Upper lobe of left lung (tissue), 4 donors: Measurements from ENCODE around the gene FZD7.
A peak's percentile ranks its signal among the peaks of the same experiment; 100 is the strongest.

Experiments used
- POLR2A ChIP-seq, 4 donors: fragments of 450-650 bp; IDR thresholded peaks; one replicate each; pipeline ENCODE4 v1.5.1; 2016 to 2017; ENCODE audit warnings: antibody characterized with exemption in 4 of 4, mild to moderate bottlenecking in 2 of 4
- TF ChIP-seq, protein P1 (sequence below), 6 experiments: fragments of 450-650 bp in 4 of 6; fragments of 200-600 bp in 2 of 6; sonication (generic) in 2 of 6; IDR thresholded peaks; one replicate each; pipeline ENCODE4 v1.5.1; 2016 to 2019; ENCODE audit warnings: antibody characterized with exemption in 6 of 6

DNA sequence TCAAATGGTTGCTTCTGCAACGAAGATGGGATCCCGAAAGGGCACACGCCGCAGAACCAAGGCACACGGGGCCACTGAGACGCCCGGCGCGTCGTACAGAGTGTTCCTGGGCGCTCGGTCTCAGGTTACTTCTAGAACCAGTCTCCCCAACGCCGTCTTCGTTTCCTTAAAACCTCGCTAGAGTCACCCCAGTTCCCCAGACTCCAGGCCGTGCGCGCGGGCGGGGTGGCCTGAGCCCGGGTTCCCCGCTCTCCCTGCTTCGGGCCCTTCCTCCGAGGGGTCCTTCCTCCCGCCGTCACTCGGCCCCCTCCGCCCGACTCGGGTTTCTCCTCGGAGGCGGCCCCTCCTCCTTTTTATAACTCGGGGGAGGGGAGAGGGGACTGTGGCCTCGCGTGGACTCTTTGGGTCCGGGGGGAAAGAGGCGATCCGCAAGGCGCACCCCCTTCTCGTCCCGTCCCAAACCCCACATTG lies 774 bp upstream of the FZD7 start:
- TF ChIP-seq POLR2A (IDR thresholded peaks at IDR 0.05): peak in 1 of 4 donors; percentile 19
- TF ChIP-seq, protein P1, sequence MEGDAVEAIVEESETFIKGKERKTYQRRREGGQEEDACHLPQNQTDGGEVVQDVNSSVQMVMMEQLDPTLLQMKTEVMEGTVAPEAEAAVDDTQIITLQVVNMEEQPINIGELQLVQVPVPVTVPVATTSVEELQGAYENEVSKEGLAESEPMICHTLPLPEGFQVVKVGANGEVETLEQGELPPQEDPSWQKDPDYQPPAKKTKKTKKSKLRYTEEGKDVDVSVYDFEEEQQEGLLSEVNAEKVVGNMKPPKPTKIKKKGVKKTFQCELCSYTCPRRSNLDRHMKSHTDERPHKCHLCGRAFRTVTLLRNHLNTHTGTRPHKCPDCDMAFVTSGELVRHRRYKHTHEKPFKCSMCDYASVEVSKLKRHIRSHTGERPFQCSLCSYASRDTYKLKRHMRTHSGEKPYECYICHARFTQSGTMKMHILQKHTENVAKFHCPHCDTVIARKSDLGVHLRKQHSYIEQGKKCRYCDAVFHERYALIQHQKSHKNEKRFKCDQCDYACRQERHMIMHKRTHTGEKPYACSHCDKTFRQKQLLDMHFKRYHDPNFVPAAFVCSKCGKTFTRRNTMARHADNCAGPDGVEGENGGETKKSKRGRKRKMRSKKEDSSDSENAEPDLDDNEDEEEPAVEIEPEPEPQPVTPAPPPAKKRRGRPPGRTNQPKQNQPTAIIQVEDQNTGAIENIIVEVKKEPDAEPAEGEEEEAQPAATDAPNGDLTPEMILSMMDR (IDR thresholded peaks at IDR 0.05): no peak
